ENCODE data around the gene PCLO.
"Not testable (repeated sequence)": the region's sequence is repeated elsewhere in the genome, so short reads cannot be mapped to it uniquely, and the experiment has no call there.

PCLO gene

DNA sequence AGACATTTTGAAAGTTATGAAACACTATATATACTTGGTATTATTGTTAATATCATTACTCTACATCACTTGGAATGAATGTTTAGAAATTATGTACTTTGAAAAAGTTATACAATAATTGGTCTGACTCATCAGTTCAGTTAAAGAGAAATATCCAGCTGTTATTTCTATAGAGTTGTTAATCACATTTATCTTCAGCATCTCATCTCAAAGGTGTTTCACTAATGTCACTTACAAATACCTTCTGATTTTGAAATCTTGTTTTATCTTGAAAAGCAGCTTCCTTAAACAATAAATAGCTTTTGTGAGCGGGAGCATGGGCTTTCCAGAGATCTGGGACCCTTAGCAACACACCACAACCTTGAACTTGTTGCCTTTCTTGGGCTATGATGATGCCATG lies 205.2 kb downstream of the PCLO start:
- DNase-seq = no peak

DNA sequence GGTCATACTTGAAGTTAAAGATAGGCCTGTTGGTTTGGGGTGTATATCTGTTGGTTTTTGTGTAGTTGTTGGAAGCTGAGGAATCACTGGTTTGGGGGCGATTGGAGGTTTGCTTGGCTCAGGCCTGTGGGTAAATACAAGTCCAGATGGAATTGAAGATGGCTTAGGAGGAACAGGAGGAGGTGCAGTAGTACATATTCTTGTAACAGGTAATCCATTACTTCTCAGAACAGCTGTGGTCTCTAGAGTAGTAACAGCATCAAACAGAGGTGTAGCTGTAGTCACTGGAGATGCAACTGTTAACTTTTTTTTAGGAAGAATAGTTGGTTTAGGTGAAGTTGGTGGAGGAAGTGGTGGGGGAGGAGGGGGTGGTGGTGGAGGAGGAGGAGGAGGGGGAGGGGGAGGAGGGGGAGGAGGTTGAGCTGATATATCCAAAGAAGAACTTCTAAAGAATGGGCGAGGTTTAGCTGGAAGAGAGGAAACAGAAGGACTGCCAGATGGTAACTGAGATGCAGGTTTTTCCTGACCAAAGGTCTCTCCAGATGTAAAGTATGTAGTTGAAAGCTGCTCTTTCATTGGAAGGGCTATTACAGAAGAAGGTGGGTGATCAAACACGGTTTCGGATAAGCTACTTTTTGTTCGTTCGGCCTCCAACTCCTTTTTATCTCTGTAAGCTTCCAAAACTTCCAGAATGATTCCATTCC lies 209.2 kb downstream of the PCLO start:
- no peak for DNase-seq

DNA sequence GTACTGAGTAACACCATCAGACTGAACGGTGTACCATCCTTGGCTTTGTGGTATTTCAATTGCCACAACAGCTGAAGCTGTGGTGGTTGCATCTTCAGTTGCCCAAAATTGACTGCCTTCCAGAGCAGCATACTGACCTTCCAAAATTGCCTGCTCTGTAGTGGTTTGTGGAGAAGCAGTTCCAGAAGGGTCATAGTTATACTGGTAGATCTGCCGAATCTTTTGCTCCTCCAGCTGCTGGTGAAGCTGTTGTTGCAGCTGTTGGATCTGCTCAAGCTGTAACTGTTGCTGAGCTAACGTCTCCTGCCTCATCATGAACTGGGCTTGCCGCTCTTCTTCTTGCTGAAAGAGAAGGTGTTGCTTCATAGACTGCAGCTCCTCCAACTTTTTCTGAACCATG lies 212.2 kb downstream of the PCLO start:
- DNase-seq = no peak

DNA sequence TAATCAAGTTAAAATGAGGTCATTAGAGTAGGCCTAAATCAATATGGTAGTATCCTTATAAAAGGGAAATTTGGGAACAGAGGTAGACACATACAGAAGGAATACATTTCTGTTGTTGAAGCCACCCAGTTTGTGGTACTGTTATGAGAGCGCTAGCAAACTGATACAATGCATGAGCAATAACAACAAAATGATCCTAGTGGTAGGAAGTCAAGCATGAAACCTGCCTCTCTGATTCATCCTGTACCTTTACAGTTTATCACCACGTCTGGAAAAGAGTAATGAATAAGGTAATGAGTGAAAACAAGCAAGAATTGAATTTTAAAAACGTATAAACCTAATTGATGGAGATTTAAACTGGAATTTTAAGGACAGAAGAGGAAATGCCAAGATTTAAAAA lies 217.2 kb downstream of the PCLO start:
- DNase-seq = no peak

DNA sequence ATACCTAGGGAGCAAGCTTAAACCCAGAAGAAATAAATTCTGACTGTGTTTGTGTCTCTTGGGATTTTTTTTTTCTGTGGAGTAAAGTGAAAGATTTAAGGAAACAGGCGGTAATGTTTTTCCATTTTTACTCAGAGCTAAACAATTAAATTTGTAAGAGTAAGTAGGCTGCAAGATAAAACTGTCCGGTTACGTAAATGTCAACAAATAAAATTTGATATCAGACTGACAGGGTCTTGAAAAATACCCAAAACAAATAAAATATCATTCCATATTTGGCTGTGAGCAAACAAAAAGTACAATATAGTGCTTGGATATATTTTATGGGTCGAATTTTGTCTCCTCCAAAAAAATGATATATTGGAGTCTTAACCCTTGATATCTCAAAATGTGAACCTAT lies 217.6 kb downstream of the PCLO start:
- no peak for DNase-seq

DNA sequence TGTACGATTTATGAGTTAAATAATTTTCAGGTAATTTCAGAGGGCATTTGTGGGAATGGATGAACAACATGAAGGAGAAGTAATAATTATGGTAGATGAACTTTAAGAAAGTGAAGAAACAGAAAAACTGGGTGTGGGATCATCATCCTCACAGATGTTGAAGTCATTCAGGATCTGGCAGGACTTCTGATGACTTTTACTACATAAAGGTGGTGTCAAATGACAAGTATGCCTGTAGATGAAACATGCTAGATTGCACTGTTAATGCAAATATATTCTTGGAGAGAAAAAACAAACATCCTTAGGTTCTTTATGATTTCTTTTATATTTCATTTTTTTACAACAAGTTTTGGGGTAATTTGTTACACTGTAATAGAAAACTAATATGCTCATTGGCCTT lies 230.2 kb downstream of the PCLO start:
- no peak for DNase-seq

DNA sequence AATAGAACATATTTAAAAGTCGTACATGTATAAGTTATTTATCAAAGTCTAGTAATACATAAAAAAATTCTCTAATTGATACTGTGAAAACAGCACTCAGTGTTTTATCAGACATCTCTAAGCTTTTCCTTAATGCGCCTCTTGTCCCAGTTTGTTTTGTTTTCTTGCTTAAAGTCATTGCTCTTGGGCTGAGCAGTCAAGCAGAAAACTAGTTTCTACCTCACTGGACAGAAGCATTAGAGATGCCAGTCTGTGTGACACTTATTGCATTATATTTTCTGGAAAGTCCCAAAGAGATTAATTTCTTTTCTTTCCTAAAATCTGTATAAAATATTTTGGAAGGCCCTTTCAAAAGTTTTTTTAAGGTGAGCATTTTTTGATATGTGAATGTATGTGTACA lies 236.2 kb downstream of the PCLO start:
- DNase-seq = no peak

DNA sequence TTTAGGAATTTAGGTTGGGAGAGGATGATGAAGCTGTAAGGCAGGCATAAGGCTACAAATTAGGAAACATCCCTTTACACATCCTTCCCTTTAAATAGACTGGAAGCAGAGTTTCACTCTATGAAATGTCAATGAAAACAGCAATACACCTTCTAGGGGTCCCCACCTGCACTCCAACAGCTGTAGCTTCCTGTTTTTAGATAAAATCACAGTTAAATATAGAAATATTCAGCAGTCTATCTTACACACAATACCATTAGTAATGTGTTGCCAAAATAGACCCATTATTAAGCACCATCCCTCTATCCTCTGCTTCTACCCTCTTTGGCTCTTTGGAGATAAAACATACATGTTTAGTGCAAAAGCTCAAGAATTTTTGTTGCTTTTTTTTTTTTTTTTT lies 237.4 kb downstream of the PCLO start:
- no peak for DNase-seq

DNA sequence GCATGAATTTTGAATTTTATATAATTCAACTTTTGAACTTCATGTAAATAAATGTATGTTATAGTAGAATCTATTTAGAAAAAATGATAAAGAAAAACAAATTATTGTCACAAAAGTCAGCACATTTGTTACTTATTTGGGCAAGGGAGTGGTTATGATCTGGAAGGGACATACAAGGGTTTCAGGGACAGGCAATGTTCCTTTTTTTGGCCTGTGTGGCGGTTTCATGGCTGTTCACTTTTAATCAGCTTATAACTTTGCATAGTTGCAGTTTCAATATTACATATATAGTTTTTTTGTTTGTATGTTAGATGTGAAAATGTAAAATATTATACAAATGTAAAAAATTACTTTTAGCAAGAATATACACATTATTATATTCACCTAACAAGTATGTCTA lies 256.2 kb downstream of the PCLO start:
- DNase-seq = no peak

DNA sequence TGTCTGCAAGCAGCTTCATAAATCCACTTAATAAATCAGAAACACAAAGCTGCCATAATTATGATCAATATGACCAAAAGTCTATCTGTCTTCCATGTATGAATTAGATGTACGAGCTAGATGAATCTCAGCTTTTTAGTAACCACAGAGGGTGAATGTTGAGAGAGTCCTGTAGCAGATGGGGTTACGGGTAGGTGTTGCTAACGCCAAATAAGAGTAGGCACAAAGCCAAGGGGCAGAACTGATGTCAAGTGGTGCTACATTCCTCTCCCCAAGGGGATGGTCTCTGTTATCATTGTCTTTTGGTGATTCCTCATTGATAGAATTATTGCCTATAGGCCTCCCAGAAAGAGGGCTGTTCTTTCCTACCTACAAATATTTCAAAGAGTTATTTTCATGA lies 257.8 kb downstream of the PCLO start:
- no peak for DNase-seq

DNA sequence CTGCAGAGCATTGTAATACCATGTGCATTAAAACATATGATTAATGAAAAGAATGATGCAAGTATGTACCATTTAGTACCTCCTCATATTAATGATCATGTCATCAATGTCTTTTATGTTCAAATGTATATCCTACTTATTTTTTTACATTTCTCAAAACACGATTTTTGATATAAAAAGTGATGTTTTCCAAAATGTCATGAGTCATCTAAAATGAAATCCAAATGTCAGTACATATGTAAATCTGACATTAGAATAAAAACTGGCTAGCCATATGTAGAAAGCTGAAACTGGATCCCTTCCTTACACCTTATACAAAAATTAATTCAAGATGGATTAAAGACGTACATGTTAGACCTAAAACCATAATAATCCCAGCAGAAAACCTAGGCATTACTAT lies 261.6 kb downstream of the PCLO start:
- not testable (repeated sequence) for DNase-seq

DNA sequence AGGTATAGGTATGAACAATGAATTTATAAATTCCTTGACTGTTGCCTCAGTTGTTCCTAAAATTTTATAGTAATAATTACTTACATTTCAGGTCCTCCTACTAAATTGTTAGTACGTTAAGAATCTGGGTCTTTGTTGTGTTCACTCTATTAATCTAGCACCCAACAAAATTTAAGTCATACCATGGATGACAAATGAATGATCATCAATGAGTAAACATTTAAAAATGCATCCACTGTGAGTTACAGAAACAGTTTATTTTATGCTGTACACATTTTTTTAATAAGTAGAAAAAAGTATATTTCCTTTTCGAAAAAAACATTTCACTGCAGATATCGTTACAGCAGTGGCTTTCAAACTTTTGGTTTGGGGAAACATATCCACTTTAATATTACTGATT lies 265.2 kb downstream of the PCLO start:
- DNase-seq = no peak

DNA sequence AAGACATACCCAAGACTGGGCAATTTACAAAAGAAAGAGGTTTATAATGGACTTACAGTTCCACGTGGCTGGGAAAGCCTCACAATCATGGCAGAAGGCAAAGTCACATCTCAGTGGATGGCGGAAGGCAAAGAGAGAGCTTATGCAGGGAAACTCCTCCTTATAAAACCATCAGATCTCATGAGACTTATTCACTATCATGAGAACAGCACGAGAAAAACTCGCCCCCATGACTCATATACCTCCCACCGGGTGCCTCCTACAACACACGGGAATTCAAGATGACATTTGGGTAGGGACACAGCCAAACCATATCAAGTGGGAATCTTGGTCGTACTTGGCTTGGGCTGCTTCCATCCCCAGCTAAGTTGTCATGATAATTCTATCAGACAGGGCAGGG lies 268.3 kb downstream of the PCLO start:
- not testable (repeated sequence) for DNase-seq

DNA sequence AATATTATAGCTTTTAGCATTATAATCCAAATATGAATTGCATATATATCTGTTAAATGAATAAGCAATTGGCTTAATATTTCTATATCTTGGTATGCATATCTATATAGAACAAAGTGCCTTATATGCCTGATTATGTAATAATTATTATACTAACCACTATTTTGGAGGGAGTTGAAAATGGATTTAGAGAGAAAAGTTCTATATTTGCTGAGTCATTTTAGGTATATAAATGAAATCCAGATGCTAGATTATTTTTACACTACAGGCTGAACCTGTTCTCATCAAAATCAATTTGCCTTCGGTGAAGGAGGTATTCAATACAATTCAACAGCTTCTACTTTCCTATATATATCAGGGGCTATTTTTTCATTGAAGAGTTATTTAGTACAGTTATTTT lies 276.4 kb downstream of the PCLO start:
- DNase-seq = no peak

DNA sequence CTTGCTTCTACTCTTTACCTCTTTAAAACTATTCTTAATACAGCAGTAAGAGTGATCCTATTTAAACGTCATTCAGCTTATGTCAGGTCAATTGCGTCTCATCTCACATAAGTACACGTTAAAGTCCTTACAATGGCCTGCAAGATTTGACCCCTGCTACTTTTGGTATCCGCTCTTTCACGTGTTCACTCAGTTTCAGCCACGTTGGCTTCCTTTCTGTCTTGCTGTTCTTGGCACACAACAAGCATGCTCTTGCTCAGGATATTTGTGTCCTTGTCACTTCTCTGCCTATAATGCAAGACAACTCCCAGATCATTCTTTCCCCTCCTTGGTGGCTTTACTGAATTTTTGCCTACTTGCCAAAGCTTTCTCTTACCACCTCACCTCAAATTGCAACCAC lies 296.8 kb downstream of the PCLO start:
- no peak for DNase-seq

DNA sequence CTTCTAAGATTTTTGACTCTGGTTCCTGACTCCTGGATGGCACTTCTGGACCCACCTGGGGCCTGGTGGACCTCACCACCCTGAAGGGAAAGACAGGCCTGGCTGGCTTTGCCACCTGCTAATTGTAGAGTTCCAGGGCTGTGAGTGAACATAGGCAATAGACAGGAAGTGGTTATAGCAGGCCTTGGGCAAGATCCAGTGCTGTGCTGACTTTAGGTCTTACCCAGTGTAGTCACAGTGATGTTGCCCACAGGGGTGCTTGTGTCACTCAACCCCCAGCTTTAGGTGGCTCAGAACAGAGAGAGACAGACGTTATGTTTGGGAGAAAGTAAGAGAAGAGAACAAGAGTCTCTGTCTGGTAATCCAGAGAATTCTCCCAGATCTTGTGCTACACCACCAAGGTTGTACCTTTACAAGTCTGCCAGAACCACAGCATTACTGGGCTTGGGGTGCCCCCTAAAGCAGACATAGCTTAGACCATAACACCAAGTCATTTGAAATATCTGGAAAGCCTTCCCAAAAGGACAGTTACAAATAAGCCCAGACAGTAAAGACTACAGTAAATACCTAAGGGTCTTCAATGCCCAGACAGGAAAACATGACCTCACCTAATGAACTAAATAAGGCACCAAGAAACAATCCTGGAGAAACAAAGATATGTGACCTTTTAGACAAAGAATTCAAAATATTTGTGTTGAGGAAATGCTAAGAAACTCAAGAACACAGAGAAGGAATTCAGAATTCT lies 303.4 kb downstream of the PCLO start:
- no peak for DNase-seq

DNA sequence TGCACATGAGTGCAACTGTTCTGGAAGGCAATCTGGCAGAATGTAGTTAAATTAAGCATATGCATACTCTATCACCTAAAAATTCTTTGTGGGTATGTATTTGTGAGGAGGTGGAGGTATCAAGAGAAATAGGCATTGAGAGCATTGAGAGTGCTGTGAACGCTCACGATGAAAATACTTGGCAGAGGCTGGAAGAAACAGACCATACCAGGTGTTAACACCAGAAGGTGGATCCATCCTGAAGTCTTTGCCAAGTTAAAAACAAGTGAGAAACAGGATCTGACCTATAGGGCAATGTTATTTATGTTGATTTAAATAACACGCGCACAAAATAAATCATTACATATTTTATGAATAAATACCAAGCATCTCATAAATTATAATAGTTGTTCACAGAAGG lies 311.6 kb downstream of the PCLO start:
- DNase-seq = no peak

DNA sequence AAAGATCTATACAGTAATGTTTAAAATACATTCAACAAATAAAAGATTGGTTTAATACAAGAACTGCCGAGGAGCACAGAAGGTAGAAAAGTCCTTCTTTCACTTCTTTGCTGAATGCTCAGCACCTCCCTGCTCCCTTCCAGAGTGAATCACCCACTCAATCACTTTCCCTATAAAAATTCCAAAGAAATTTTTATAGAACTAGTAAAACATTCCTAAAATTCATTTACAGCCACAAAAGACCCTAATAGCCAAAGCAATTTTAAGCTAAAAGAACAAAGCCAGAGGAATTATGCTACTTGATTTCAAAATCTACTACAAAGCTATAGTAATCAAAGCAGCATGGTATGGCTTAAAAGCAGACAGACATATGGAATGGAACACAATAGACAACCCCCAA lies 320.9 kb downstream of the PCLO start:
- DNase-seq = no peak

DNA sequence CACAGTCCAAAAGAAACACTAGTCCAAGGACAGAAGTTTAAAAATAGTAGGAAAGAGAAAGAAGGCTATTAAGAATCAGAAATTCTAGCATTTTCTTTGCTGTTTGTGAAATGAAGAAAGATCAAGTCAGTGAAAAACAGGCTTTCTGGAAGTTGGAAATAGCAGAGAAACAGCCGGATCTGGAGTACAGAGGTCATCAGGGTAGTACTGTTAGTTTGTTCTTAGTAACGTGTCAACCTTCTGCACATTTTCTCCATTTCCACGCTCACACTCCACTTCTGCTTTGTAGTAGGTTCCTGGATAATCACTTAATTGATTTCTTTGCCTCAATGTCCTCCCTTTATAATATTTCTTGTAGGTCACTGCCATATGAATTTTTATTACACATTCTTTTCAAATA lies 322.6 kb downstream of the PCLO start:
- no peak for DNase-seq

DNA sequence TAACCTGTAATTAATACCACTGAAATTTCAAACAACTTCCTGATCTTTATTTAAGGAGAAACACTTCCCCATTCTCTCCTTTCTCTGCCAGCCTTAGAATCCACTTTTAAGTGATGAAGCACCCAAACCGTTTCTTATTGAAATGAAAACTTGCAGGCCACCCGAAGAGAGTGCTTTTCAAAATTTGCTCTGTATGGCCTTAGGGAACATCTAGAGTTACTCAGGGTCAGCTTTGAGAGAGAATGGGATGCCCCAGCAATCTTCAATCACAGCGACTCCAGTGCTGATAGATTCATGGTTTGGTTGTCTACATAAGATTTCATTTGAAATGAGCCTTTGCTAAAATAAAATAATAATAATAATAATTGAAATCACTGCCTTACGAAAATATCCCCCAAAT lies 323.1 kb downstream of the PCLO start:
- no peak for DNase-seq

DNA sequence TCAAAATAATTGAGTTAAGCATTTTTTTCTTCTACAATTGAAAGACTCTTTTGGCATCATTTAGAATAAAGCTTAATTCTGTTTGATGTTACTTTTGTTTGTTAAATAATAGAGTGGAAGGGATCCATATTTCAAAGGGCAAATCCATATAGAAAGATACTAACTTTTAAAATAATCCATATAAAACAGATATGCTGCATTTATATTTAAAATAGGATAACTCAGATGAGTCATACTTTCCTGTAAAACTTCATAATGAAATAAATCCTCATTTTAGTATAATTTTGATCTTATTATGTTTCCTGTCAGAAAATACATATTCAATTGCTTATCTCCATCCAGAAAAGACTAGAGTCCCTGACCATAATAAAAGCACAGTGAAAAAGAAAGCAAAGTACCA lies 323.6 kb downstream of the PCLO start:
- DNase-seq = no peak

DNA sequence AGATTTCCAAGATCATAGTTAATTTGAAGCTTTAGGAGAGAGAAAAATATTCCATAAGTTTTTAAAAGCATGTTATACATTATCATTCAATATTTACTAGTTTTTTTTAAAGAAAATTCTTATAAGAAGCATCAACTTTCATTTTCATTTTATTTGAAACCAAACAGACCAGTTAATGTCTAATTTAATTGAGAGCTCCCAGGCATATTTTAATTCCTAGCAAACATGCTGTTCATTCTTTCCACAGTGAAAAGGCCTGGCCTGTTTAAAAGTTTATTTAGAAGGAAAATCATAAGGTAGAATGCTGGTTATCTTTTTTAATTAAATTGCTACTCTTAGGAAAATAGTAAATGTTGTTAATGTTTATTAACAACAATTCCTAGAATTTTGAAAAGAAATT lies 324.4 kb downstream of the PCLO start:
- no peak for DNase-seq

DNA sequence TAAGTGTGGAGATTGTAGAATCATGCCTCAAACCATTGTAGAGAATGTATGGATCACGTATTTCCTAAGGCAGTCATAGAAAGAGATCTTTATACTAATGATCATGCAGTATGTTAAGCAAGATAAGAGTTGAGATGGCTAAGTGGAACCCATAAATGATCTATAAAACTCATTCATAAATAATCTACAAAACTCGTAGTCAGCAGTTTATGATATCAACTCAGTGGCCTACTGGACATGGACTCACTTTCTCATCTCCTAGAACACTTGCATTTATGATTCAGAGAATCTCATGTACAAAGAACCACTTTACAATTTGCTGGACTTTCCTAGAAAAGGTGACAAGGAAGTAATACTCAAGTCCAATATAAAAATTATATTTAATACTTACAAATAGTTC lies 339.6 kb downstream of the PCLO start:
- no peak for DNase-seq

DNA sequence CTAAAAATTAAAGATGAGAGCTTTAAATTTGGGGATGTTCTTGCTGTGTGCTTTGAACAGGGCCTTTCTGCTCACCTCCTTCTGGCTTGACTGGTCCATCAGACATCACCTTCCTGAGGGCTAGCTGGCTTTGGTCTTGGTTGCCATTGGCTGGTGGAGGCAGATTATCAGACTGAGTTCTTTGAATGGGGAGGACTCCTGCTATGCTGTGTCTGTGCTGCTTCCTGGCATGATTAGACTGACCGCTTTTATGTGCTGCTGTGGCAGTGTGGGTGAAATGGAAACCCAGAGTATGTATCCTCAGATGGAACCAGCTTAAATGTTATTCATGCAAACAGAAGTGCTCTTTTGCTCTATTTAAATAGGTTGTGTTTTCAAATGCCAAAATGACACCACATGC lies 341.6 kb downstream of the PCLO start:
- no peak for DNase-seq

DNA sequence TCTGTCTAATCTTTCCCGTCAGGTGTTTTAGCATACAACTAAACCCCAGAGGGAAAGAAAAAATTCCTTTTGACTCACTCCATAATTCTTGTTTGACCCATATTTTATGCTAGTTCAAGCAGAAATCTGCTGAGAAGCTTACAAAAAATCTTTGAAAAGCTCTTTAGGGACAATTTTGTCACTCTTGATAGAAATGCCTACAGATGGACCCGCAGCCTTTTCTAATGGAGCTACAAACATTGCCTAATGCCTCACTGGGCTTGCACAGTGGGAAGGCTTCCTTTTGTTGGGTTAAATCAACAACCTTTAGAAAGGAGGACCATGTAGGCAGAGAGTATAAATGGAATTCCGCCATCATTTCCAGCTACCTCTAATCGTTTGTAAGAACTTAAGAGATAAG lies 344.5 kb downstream of the PCLO start:
- DNase-seq = no peak

Data from hematopoietic multipotent progenitor cell treated with erythropoietin and hydrocortisone succinate and interleukin-3 and kit ligand, for 6 days (in vitro differentiated cells).